HT-29 (cell line): ENCODE results near the gene CBARP. TPM values are rescaled to one million over a fixed set of nuclear protein-coding genes. Genes with fewer than 3 reads are reported as not detected.

Experiments used
- DNase-seq: peaks from one replicate; pipeline ENCODE4 v3.0.0-alpha.2; 2015; ENCODE audit warnings: low spot score
- total RNA-seq: library from RNA; depleted of rRNA; stranded (reverse); fragments of >200 nt; shearing (Covaris generic); gene quantifications from 2 replicates; pipeline ENCODE4 v1.2.3, GENCODE V29; 2014

Gene CBARP
- total RNA-seq, 1 experiment from 2014 or later, result 3.9 TPM

GRCh38 chr19:1275260-1275975, 37.6 kb upstream of the CBARP start, which contains the start of gene FAM174C:
TSS of gene FAM174C (plus strand) at chr19:1275530. CDS start at chr19:1275550, 20 bp downstream.
- DNase-seq, result peak; percentile 93

DNA sequence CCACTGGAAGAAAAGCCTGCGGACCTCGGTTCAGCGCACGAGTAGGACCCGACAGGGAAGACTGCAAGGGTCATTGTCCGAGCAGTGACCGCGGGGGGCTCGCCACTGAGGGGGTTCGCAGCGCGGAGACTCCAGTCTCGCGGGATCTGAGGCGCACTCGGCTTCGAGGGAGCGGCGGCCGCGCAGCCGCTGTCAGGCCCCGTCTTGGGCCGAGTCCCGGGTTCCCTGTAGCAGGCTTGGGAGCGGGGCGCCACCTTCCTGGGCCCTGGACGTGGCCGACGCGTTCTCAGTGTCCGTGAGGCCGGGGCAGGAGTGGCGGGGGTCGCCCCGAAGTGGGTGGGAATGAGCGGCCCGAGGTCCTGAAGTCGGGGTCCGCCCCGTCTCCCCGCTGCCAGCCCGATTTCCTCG, 37.1 kb upstream of the CBARP start:
- no peak for DNase-seq

DNA sequence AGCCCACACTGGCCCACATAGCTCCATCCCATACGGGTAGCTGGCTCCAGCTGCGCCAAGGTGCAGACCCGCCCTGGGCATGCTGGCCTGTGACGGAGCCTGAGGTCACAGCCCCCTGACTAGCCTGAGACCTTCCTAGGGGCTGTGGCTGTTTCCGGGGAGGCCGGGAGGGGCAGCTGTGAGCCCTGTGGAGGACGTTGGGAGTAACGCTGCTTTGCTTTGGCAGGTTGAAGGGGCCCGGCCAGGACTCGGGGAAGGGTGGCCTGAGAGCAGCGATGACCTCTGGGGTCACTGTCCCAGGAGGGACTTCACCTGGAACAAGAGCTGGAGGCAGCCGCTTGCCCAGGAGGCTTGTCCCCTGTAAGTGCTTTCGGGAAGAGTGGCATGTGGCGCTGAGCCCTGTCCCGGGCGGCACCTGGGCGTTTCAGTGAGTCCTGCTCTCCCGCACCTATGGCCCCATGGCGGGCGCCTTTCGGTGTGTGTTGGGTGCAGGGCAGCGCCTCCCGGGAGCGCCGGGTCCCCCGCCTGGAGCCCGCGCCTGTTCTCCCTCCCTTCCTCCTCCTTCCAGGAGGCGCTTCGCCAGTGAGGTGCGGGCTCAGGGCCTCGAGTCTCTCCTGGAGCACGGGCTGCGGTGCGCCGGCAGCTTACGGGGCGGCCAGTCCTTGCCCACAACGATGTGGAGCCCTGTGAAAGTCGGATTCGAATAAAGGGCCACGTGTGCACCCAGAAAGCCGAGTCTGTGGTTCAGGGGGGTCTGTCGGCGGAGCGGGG, 36.5 kb upstream of the CBARP start:
- no peak for DNase-seq

- DNase-seq, result no peak
Observed at GRCh38 chr19:1273263-1274041, 35.6 kb upstream of the CBARP start.

DNA sequence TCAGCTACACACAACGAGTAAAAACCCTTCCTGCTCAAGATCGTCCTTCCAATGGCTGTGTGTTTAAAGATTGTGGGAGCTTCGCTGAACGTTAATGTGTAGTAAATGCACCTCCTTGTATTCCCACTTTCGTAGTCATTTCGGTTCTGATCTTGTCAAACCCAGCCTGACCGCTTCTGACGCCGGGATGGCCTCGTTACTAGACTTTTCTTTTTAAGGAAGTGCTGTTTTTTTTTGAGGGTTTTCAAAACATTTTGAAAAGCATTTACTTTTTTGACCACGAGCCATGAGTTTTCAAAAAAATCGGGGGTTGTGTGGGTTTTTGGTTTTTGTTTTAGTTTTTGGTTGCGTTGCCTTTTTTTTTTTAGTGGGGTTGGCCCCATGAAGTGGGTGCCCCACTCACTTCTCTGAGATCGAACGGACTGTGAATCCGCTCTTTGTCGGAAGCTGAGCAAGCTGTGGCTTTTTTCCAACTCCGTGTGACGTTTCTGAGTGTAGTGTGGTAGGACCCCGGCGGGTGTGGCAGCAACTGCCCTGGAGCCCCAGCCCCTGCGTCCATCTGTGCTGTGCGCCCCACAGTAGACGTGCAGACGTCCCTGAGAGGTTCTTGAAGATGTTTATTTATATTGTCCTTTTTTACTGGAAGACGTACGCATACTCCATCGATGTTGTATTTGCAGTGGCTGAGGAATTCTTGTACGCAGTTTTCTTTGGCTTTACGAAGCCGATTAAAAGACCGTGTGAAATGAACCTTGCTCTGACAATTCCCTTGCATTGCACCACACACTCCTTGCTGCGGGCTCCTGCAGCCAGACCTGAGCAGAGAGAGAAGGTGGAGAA, 34.8 kb upstream of the CBARP start:
- no peak for DNase-seq

GRCh38 chr19:1271528-1272422, 34.0 kb upstream of the CBARP start:
- DNase-seq, result no peak

DNA sequence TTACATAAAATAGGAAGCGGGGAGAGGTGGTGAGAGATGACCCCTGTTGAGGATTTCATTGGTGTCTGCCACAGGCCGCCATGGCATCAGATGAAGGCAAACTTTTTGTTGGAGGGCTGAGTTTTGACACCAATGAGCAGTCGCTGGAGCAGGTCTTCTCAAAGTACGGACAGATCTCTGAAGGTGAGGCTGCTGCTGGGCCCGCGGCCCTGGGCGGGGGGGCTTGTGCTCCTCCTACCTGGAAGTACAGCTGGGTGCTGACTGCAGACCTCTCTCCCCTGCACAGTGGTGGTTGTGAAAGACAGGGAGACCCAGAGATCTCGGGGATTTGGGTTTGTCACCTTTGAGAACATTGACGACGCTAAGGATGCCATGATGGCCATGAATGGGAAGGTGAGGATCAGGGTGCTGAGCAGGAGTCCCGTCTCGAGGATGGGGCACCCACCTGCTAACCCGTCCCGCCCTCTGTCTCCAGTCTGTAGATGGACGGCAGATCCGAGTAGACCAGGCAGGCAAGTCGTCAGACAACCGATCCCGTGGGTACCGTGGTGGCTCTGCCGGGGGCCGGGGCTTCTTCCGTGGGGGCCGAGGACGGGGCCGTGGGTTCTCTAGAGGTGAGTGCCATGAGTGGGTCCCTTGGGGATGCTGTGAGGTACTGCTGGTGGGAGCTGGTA, 33.2 kb upstream of the CBARP start:
- no peak for DNase-seq

- no peak for DNase-seq
Observed at GRCh38 chr19:1270213-1270853, 32.5 kb upstream of the CBARP start.

GRCh38 chr19:1269478-1270212, 31.8 kb upstream of the CBARP start:
- peak; percentile 86 for DNase-seq

GRCh38 chr19:1269065-1269477, 31.3 kb upstream of the CBARP start, which contains the start of gene CIRBP:
TSS of gene CIRBP (plus strand) at chr19:1269332. CDS start at chr19:1270934, 1,602 bp downstream.
- peak; percentile 95 for DNase-seq

DNA sequence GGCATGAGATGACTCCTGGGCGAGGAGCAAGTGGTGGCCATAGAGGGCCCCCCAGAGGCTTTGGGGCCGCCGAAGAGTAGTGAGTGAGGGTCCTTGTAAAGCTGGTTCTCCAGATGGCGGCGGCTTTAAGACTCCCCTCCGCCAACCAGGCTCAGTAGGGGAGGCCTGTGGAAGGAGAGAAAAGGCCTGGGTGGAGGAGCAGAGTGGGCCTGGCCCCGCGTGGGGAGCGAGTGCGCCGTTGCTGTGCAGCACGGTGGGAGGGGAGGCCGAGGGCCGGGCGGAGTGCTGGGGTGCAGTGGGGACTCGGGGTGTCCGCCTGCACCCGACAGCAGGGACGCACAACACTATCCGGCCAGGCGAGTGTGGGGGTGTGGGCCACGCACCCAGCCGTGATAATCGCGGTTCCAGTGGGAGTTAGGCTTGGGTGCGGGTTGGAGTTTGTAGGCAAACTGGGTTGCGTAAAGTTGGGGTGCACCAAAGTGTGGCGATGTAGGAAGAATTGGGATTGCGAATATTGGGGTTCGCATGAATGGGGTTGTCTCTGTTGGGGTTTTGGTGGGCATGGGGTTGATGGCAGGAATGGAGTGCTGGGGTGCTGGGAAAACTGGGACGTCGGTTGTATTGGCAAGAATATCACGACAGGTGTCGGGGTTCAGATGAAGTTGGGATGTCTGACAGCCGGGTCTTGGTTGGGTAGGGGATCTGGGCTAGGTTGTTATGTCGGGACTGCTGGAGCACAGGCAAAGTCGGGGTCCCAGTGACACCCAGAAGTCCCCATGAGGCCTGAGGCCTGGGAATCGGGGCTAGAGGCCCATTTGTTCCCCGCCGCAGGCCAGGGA, 30.6 kb upstream of the CBARP start:
- DNase-seq, result no peak

DNA sequence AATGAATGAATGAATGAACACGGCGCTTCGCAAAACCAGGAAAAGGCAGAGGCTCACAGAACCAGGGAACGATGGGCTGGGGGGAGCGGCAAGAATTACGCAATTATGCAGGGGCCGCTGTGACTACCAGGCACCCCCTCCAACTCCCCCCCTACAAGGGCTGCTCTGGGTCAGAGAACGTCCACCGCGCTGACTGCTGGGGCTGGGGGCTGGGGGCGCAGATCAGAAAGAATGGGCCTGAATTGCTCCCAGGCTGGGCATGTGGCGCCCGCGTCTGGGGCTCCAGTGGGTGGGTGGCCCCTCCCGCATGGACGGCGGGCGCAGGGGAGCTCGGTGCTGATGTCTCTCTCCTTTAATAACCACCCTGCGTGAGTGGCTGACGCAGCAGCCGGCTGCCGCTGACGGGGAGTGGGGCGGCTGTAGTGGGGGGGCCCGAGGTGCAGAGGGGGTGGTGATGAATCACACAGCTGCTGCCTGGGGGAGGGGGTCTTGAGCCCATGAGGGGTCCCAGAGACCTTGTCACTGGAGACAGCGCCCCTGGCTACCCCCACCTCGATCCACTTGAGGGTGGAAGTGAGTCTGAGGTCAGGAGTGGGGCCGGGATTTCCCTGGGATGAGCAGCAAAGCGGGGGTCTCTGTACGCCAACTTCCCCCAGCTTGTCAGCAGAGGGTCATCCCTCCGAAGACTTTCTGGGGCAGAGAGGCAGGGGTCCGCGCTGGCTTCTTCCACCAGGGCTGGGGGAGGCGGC, 29.8 kb upstream of the CBARP start:
- DNase-seq, result no peak

DNA sequence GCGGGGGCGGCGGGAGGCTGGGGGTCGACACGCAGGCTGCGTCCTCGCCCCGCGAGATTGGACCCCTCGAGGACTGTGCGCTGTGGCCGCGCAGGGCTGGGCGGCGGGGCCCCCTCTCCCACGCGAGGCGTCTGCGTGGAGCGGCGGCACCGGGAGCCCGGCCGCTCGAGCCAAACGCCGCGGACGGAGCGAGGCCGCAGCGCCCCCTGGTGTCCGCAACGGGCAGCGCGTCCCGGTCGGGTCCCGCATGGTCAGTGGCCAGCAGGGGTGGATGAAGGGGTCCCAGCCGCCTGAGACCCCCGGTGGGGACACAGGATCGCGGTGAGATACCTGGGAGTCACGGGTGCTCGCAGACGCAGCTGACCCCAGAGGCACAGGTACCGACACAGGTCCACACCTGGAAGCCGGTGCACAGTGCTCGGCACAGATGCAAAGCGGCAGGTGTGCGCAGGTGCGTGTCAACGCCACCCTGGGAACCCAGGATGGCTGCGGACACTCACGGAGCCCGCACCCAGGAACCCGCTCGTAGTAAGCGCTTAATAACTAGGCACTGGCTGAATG, 29.2 kb upstream of the CBARP start:
- DNase-seq, result peak; percentile 60

GRCh38 chr19:1266129-1266915, 28.5 kb upstream of the CBARP start:
- DNase-seq, result peak; percentile 83

- DNase-seq, result no peak
Observed at GRCh38 chr19:1265615-1266128, 27.9 kb upstream of the CBARP start.
